GM21528 (cell line): ENCODE measurements around the gene TESK1.

Experiments
- ATAC-seq: cut with Tn5 transposase; IDR thresholded peaks from one replicate; pipeline ENCODE4 v1.9.1; 2021; ENCODE audit warnings: mild to moderate bottlenecking, moderate library complexity; ENCODE audit not compliant: unreplicated experiment, low FRiP score

TESK1 gene, protein sequence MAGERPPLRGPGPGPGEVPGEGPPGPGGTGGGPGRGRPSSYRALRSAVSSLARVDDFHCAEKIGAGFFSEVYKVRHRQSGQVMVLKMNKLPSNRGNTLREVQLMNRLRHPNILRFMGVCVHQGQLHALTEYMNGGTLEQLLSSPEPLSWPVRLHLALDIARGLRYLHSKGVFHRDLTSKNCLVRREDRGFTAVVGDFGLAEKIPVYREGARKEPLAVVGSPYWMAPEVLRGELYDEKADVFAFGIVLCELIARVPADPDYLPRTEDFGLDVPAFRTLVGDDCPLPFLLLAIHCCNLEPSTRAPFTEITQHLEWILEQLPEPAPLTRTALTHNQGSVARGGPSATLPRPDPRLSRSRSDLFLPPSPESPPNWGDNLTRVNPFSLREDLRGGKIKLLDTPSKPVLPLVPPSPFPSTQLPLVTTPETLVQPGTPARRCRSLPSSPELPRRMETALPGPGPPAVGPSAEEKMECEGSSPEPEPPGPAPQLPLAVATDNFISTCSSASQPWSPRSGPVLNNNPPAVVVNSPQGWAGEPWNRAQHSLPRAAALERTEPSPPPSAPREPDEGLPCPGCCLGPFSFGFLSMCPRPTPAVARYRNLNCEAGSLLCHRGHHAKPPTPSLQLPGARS

DNA sequence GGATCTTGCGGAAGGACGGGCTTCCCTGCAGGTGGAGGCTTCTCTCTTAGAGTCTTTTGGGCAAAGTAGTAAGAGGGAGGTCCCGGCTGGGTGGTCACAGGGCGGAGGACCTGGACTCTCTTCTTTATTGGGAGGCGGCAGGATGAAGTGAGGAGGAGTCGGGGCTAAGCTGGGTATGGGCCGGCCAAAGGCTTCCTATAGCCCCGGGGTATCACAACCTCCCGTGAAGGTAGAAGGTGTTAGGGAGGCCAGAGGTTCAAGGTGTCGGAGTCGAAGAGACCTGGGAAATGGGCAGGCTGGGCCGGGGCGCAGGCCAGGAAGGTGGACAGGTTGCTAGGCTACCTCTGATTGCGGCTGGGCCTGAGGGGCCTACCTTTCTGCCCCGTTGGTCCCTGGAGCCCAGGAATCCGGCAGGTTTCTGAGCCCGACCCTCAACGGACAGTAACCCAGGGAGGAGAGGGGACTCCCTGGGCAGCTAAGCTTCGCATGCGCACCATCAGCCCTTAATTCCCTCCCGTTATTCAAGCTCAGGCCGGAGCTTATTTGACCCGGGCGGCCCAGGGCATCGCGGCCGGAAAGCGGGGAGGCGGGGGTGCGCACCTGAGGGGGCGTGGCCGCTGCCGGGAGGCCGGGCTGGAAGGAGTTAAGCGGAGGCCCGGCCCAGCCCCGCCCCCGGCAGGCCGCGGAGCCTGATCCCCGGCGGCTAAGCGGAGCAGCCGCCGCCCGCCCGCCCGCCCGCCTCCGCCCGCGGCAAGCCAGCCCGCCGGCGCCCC is at the start of gene TESK1:
Gene TESK1 (plus strand): TSS at position 685 of the 773 bp plus-strand sequence. CDS start 358 bp downstream, outside the sequence.
- peak; percentile 44 for ATAC-seq

DNA sequence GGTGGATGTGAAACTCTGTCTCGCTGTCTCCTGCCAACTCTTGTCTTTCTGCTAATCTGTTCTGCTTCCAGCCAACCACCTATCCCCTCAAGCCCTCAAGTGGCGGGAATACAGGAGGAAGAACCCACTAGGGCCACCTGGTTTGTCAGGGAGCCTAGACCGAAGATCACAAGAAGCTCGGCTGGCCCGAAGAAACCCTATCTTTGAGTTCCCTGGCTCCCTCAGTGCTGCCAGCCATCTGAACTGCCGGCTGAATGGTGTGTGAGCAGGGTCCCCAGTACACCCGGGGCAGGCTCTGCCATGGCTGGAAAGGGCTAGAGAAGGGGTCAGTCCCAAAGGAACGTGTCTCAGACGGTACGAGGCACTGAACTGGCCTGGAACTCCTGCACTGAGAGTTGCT is 49.2 kb upstream of the TESK1 start:
- ATAC-seq: no peak

DNA sequence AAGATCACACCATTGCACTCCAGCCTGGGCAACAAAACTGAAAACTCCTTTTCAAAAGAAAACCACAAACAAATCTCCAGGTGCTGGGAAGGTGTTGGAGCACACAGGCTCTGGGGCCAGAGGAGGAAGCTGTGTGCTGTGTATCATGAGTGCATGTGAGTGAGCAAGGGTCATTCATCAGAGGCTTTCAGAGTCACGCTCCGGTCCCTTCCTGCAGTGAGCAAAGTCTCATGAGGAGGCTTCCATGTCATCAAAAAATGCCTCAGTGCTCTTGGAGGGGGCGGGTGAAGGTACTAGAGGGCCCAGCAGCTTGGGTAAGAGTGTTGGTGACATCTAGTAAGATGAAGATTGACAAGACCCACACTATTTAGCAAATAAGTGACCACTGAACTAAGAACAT is 48.3 kb upstream of the TESK1 start:
- ATAC-seq: no peak

DNA sequence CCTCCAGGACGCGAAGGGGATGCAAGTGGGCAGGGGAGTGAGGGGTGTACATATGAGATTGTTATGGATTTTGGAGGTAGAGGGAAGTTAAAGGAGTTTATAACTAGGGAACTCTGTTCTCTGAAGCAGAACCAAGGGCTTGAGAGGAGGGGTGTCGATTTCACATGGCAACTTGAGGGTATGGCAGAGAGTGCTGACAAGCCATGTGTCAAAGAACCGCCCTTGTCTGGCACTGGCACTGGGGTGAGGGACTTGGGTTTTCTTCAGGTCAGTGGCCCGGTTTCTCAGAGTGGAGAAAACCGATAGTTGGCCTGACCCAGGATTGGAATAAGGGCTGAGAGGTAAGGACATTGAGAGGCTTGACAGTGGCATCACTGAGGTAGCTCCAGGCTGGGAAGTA is 47.7 kb upstream of the TESK1 start:
- no peak for ATAC-seq

DNA sequence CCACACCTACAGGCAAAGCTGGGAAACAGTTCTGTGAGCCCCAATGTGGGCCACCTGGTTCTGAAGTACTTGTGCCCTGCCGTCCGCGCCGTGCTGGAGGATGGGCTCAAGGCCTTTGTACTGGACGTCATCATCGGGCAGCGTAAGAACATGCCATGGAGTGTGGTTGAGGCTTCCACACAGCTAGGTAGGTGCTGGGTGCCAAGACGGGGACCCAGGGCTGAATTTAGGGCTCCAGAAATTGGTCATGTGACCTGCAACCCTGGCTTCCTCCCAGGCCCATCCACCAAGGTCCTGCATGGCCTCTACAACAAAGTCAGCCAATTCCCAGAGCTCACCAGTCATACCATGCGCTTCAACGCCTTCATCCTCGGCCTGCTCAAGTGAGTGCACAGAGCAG is 46.9 kb upstream of the TESK1 start:
- no peak for ATAC-seq

DNA sequence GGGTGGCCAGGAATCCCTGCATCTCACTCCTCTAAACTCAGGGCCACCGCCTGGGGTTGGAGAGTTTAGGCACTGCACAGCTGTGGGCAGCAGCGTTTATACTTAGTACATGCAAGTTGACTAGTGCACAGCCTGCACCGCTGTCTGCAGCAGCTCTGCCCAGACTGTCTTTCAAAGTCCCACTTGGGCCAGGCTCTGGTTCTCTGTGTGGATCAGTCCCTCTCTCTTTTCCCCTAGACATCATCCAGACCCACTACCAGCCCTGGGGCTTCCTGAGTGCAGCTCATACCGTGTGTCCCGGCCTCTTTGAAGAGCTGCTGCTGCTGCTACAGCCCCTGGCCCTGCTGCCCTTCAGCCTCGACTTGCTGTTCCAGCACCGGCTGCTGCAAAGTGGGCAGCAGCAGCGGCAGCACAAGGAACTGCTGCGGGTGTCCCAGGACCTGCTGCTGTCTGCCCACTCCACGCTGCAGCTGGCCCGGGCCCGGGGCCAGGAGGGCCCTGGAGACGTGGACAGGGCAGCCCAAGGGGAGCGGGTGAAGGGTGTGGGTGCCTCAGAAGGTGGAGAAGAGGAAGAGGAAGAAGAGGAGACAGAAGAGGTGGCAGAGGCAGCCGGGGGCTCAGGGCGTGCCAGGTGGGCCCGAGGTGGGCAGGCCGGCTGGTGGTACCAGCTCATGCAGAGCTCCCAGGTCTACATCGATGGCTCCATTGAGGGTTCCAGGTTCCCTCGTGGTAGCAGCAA is 45.1 kb upstream of the TESK1 start:
- no peak for ATAC-seq

DNA sequence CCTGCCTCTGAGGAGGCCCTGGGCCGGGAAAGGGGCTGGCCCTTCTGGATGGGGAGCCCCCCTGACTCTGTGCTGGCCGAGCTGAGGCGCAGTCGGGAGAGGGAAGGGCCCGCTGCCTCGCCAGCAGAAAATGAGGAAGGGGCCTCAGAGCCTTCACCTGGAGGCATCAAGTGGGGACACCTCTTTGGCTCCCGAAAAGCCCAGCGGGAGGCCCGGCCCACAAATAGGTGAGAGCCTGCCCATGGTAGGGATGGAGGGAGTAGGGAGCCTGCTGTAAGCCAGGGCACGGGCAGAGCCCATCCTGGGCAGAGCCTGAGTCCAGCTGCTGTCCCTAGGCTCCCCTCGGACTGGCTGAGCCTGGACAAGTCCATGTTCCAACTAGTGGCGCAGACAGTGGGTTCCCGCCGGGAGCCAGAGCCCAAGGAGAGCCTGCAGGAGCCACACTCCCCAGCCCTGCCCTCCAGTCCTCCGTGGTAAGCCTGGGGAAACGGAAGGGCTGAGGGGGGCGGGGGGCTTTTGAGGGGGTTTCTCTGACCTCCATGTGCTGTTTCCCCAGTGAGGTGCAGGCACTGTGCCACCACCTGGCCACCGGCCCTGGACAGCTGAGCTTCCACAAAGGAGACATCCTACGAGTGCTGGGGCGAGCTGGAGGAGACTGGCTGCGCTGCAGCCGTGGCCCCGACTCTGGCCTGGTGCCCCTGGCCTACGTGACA is 44.3 kb upstream of the TESK1 start:
- no peak for ATAC-seq

DNA sequence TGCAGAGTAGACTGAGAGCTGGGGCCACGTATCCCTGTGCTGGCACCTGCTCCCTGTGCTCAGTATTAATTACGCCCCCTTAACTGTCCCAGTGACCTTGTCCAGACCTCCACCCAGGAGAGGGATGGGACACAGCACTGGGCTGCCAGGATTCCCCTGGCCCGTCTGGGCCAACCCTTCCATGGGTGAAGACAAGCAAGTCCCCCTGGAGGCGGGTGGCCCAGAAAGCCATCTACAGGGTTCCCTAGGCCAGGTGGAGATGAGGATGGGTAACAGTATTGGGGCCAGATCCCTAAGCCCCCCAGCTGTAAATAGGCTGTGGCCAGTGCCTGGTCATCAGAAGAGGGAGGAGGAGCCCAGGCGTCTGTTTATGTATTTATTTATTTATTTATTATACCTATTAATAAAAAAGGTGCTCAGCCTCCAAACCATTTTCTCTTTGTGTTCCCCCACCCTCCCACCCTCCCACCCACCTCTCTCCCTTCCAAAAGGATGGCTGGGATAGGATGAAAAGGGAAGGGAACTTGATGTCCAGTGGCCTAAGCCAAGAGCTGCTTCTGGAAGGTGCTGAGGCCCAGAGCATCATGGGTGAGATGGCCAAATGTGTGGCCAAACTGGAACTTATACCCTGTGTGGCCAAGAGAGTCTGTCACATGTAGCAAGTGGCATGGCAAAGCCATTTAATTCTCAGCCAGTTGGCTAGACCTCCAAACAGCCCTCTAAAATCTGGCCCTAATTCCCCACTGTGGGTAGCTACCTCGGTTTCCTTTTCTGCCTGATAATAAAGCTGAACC is 43.4 kb upstream of the TESK1 start:
- no peak for ATAC-seq

DNA sequence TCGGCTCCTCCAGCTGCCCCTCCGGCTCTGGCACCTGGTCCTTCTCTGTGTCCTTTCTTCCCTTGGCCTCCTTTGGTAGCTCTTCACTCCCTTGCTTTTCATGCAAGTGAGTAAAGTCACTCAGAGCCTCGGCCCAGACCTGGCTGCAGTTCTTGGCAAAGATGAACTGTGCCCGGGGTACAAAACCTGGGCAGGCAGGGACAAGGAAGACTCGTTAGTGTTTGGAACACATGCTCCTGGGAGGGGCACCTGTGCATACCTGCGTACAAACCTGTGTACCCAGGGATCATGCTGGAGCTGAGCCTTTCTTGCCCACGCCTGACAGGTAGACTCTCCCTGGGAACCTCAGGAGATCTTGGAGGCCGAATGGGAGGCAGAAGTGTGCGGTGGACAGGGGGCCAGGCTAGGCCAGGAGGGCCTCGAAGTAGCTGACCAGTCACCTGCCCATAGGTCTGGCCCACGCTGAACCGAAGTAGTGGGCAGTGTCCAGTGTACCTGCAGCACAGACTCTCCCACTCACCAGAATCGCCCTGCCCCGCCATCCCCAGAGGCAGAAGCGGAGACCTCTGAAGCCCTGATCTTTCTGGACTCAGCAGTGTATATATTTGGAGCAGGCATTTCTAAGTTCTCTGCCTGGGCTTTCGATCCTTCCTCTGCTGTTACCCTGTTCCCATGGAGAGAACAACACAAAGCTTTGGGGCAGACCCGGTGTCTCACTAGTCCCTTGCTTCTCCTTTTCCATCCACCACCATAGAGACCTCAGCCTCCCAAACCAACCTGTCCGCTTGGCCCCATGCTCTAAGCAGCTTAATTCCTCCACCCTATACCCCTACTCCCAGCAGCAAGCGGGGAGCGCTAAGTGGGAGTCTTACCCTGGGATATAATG is 41.9 kb upstream of the TESK1 start:
- ATAC-seq: no peak

DNA sequence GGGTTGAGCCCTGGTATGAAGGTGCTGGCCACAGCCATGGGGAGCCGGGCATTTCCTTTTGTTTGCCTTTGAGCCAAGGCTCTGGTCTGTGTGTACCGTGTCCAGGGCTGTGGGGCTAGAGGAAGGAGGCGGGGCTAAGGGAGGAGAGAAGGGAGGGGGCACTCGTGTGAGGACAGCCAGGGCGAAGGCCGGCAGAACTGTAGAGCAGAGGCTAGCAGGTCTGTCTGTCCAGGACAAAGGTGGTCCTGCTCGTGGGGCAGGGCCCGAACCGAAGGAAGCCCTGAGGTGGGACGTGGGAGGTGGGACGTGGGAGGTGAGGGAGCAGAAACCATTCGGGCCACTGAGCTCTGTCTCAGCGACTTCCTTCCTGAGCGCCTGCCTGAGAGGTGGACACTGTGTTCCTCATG is 41.3 kb upstream of the TESK1 start:
- ATAC-seq: no peak

DNA sequence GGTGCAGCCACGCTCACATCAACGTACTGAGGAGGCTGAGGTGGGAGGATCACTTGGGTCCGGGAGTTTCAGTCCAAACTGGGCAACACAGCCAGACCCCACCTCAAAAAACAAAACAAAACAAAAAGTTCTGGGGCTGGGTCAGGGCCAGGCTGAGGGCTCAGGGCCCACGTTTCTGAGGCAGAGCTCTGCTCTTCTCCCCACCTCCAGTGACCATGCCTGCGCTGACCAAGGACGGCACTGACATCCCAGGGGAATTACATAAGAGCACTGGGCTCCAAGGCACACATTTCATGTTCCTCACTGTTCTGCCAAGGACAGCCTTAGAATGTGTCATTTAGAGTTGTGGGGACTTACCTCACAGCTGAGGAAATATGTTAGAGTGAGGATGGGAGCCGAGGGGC is 40.4 kb upstream of the TESK1 start:
- ATAC-seq: no peak

DNA sequence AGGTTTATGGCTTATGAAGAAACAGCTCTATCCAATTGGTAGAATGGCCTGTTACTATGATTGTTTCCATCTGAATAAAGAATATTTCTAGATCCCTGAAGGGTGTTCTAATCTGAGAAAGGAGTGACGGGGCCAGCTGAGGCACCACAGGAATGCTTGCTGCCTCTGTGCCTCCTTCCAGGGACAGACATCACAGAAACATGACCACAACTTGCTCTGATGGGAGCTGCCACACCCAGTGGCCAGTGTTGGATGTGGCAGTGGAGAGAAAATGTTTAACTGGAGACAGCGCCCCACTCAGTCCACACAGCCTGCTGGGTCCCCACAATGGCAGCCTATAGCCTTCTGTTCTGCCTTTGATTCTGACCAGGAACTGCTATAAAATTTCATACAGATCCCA is 38.6 kb upstream of the TESK1 start:
- no peak for ATAC-seq

DNA sequence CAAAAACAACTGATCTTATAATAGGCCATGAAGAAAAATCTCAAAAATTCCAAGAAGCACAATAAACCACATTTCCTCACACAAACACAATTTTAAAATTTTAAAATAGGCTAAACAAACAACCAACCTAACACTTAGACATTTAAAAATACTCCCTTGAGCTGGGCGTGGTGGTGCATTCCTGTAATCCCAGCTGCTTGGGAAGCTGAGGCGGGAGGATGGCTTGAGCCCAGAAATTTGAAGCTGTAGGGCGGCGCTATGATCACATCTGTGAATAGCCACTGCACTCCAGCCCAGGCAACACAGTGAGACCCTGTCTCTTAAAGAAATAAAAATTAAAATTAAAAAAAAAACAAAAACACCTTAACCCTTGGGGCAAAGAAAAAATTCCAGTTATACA is 36.9 kb upstream of the TESK1 start:
- ATAC-seq: no peak

DNA sequence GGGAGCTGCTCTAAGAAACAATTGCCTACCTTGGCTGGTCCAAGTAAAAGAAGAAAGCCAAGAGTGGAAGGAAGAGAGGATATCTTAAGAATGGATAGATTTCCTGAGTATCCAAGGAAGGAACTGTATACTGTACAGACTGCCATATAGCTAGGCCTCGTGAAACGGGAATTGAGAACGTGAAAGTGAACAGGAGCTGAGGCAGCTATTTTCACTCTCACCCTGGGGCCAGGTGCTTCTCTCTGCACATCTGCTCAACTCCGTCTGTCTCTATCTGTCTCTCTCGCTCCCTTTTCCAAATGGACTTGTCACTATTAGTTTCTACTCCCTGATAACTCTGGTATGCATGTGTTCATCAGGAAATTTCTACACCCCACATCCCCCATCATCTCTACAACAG is 35.9 kb upstream of the TESK1 start:
- no peak for ATAC-seq

DNA sequence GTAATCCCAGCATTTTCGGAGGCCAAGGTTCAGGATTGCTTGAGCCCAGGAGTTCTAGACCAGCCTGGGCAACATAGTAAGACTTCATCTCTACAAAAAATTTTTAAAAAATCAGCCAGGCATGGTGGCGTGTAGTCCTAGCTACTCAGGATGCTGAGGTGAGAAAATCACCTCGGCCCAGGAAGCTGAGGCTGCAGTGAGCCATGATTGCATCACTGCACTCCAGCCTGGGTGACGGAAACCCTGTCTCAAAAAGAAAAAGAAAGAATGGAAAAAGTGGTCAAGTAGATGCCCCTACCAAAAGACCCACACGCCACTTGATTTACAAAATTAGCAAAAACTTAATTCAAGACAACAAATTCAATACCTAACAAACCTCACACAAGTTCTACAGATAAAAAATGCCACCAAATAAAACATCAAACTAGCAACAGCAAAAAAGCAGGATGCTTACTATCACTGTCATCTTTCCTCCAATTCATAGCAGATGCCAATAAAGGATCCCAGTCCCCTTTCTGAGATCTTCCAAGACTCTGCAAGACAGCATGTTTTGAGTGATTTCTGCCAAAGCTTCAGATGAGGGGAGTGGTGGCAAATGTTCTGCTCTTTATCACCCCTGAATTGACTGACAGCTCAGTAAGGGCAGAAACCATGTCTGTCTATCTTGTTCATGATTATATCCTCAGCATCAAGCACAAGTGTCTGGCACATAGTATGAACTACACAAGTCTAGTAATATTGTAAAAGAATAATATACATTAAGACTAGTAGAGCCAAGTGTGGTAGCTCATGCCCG is 34.2 kb upstream of the TESK1 start:
- ATAC-seq: no peak

DNA sequence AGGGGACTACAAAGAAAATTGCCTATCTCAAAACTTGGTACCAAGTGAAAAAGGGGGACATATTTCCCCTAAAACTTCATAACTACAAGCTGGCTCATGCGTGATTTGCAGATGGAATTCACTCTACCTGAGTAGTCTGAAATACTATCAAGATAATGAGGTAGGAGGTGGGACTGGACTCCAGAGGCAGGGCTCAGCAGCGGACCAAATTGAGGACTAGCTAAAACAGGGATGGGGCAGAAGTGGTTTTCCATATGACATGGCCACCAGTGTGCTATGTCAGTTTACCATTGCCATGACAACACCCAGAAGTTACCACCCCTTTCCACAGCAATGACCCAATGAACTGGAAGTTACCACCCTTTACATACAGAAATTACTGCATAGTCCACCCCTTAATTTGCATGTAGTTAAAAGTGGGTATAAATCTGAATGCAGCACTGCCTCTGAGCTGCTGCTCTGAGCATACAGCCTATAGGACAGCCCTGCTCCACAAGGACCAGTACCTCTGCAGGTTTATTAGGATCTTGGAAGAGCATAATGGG is 30.4 kb upstream of the TESK1 start:
- ATAC-seq: no peak

DNA sequence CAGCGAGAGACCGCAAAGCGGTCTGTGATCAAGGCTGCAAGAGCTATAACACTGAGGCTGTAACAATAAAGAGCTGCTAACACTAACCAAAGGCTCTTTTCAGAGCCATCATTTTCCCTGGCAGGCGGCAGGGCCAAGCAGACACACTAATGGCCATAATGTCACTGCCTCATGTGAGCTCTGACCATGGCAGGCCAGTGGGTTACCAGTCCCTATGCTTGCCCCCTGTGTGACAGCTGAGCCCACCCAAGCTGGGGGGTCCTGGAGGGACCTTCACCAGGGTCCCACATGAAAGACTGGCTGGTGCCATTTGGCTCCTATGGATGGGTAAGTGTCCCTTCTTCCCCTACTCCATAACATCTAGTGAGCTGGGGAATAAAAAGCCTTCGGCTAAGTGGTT is 29.6 kb upstream of the TESK1 start:
- ATAC-seq: no peak
